Activated CD8-positive, alpha-beta T cell treated with anti-CD3 and anti-CD28 coated beads, Interleukin-2, amount 10 ng/mL, durations not matched to agents 7 days and 5 days (primary cell): ENCODE measurements around the gene FN3KRP. TPM values are rescaled to one million over a fixed set of nuclear protein-coding genes. Genes with fewer than 3 reads are reported as not detected.

ENCODE experiments used
- microRNA-seq: library from miRNA; unstranded; fragments of <30 nt; microRNA quantifications from one replicate; pipeline ENCODE4 v1.2.0, GENCODE V29; 2022
- total RNA-seq, 2 experiments: library from RNA; stranded (reverse); gene quantifications; one replicate each; pipeline ENCODE4 v1.2.3, GENCODE V29; 2021

The FN3KRP gene
- total RNA-seq, 2 experiments from 2014 or later = 41.8 to 43.8 TPM

Small RNA genes within 50 kb of the gene (microRNA-seq; reads per million reads assigned to microRNA genes)
- 1.7 reads per million for gene MIR4525

Other genes starting within 250 kb of the FN3KRP start
- 10 to 100 TPM; 62.3 to 65.3 TPM for gene FOXK2, start 197.0 kb upstream of the FN3KRP start, total RNA-seq
- gene WDR45B, start 68.3 kb upstream of the FN3KRP start, total RNA-seq = 10 to 100 TPM; 38.2 to 40.2 TPM
- gene RAB40B, start 18.0 kb upstream of the FN3KRP start, total RNA-seq = 1 to 10 TPM; 1.3 to 2.2 TPM
- gene FN3K, start 18.9 kb downstream of the FN3KRP start, total RNA-seq = 1 to 10 TPM; 1.7 to 1.9 TPM
- 100 to 1,000 TPM; 112 to 122 TPM for gene TBCD, start 35.4 kb downstream of the FN3KRP start, total RNA-seq
- gene ZNF750, start 123.3 kb downstream of the FN3KRP start, total RNA-seq = not detected